Epithelial cell of alveolus of lung (primary cell): ENCODE results near the gene ZNF791. TPM values are rescaled to one million over a fixed set of nuclear protein-coding genes. Genes with fewer than 3 reads are reported as not detected.

ENCODE experiments used
- total RNA-seq: library from RNA; depleted of rRNA; stranded (reverse); fragments of >200 nt; gene quantifications from 2 replicates; pipeline ENCODE4 v1.2.1, GENCODE V29; 2015

The ZNF791 gene
- total RNA-seq: 6.5 and 15.3 TPM in 2 replicates

GRCh38 chr19:12610540-12611360 is at the start of gene ZNF791, which contains the start of gene ZNF490:
Gene ZNF791, plus strand, starts transcription at chr19:12610920. Its CDS starts 160 bp downstream, at chr19:12611080.
Gene ZNF490, minus strand, starts transcription at chr19:12610813. Its CDS starts 133 bp downstream, at chr19:12610680.

GRCh38 chr19:12666265-12667048 is 55.7 kb downstream of the ZNF791 start, which contains the start of the genes MAN2B1 and WDR83:
Gene MAN2B1, minus strand, starts transcription at chr19:12666742. Its CDS starts 41 bp downstream, at chr19:12666701.
Gene WDR83, plus strand, starts transcription at chr19:12666807. Its CDS starts 2,984 bp downstream, at chr19:12669791.

GRCh38 chr19:12681074-12681987 is 70.6 kb downstream of the ZNF791 start, which contains the start of gene DHPS:
Gene DHPS, minus strand, starts transcription at chr19:12681880. Its CDS starts 114 bp downstream, at chr19:12681766.

Other genes with a start within 250 kb of the ZNF791 start
- gene ZNF442, start 245.2 kb upstream of the ZNF791 start, total RNA-seq: 0.26 and 1.4 TPM in 2 replicates
- 1.3 and 1.6 TPM in 2 replicates for gene ZNF799, start 209.6 kb upstream of the ZNF791 start, total RNA-seq
- 1.7 and 2.2 TPM in 2 replicates for gene ZNF443, start 169.9 kb upstream of the ZNF791 start, total RNA-seq
- gene ZNF709, start 126.1 kb upstream of the ZNF791 start, total RNA-seq: 0.91 and 2.0 TPM in 2 replicates
- 3.0 and 3.4 TPM in 2 replicates for gene ZNF564, start 59.4 kb upstream of the ZNF791 start, total RNA-seq
- gene ZNF490, start 107 bp upstream of the ZNF791 start, total RNA-seq: 4.1 and 15.3 TPM in 2 replicates
- gene MAN2B1, start 55.8 kb downstream of the ZNF791 start, total RNA-seq: 44.5 and 81.8 TPM in 2 replicates
- gene WDR83, start 55.9 kb downstream of the ZNF791 start, total RNA-seq: 8.0 and 12.1 TPM in 2 replicates
- gene DHPS, start 71.0 kb downstream of the ZNF791 start, total RNA-seq: 62.4 and 124 TPM in 2 replicates
- not detected in 2 replicates for gene GNG14, start 77.1 kb downstream of the ZNF791 start, total RNA-seq
- gene FBXW9, start 85.7 kb downstream of the ZNF791 start, total RNA-seq: 8.8 and 11.5 TPM in 2 replicates
- gene TNPO2, start 113.0 kb downstream of the ZNF791 start, total RNA-seq: 34.3 and 47.7 TPM in 2 replicates
- 353 and 355 TPM in 2 replicates for gene TRIR, start 123.8 kb downstream of the ZNF791 start, total RNA-seq
- 61.8 and 80.8 TPM in 2 replicates for gene GET3, start 126.6 kb downstream of the ZNF791 start, total RNA-seq
- gene BEST2, start 140.9 kb downstream of the ZNF791 start, total RNA-seq: 1.8 TPM in 1 of 2 replicates, not detected in the other
- gene HOOK2, start 164.6 kb downstream of the ZNF791 start, total RNA-seq: 8.8 and 19.0 TPM in 2 replicates
- 398 and 481 TPM in 2 replicates for gene JUNB, start 180.6 kb downstream of the ZNF791 start, total RNA-seq
- gene PRDX2, start 190.9 kb downstream of the ZNF791 start, total RNA-seq: 454 and 460 TPM in 2 replicates
- not detected in 2 replicates for gene THSD8, start 191.1 kb downstream of the ZNF791 start, total RNA-seq
- 13.5 and 45.0 TPM in 2 replicates for gene RNASEH2A, start 195.7 kb downstream of the ZNF791 start, total RNA-seq
- not detected in 2 replicates for gene RTBDN, start 223.7 kb downstream of the ZNF791 start, total RNA-seq
- under 0.01 and 0.88 TPM in 2 replicates for gene MAST1, start 227.6 kb downstream of the ZNF791 start, total RNA-seq